ENCODE data around the gene CDPF1. TPM values are rescaled to one million over a fixed set of nuclear protein-coding genes. Genes with fewer than 3 reads are reported as not detected.

Gene CDPF1
- total and polyA plus RNA-seq, 2 experiments from 2014 or later: 10.1 to 14.5 TPM

- TF ChIP-seq REST (IDR thresholded peaks at IDR 0.05; ENCODE audit: unreplicated experiment): no peak
- TF ChIP-seq EZH2phosphoT487 (IDR thresholded peaks at IDR 0.05; ENCODE audit: unreplicated experiment): no peak
- TF ChIP-seq NANOG (IDR thresholded peaks at IDR 0.05; ENCODE audit: borderline replicate concordance): no peak
- TF ChIP-seq STAT1 (IDR thresholded peaks at IDR 0.05; ENCODE audit: unreplicated experiment): no peak
- TF ChIP-seq EZH2 (IDR thresholded peaks at IDR 0.05; ENCODE audit: low read depth, unreplicated experiment): no peak
- no peak for TF ChIP-seq POLR2AphosphoS5 (IDR thresholded peaks at IDR 0.05; ENCODE audit: low read depth)
- TF ChIP-seq CREB1 (CRISPR knock-in tag; IDR thresholded peaks at IDR 0.05; ENCODE audit: low read depth): no peak
These were observed 35.9 kb downstream of the CDPF1 start (continued) for GRCh38 chr22:46214149-46214548.

GRCh38 chr22:46213052-46213451, 37.0 kb downstream of the CDPF1 start:
- Histone ChIP-seq H4K20me1 (replicated peaks; ENCODE audit: insufficient read depth) (no peaks in the 10 kb centered on the region), H3K9me2 (ENCODE audit: insufficient read depth) (no peaks in the 10 kb centered on the region), H3F3A (replicated peaks; ENCODE audit: low read depth) (no peaks in the 10 kb centered on the region), H2AFZ (no peak overlapping the region), H3K4me3 (no peak overlapping the region), H3K36me3 (ENCODE audit: insufficient read depth) (0 out of 2 replicates have a peak, but pooled peaks cover 5% of the 10 kb centered on the region), H3K27me3 (ENCODE audit: insufficient read depth) (no peaks in the 10 kb centered on the region), H3K27ac (ENCODE audit: low read depth) (no peak overlapping the region), H3K4me1 (ENCODE audit: insufficient read depth) (no peaks in the 10 kb centered on the region), H3K79me2 (replicated peaks; ENCODE audit: insufficient read depth) (no peaks in the 10 kb centered on the region), H3K4me2 (no peak overlapping the region)
- peaks cover 36% of the 10 kb centered on the region for H3K36me3 Mint-ChIP-seq (ENCODE audit: low read depth)
- DNase-seq (ENCODE audit: low spot score) (no peak), ATAC-seq (no peak)
- peaks cover 52% of the 10 kb centered on the region for H3K9me3 Mint-ChIP-seq
- peaks cover 11% of the 10 kb centered on the region for H3K27me3 Mint-ChIP-seq (ENCODE audit: insufficient read depth, low read depth, poor library complexity)
- H3K4me3 Mint-ChIP-seq: no peak overlapping the region
- no peak overlapping the region for H3K27ac Mint-ChIP-seq
- H3K4me1 Mint-ChIP-seq: no peaks in the 10 kb centered on the region
- TF ChIP-seq CTCF (conservative IDR thresholded peaks at IDR 0.05; ENCODE audit: low read depth in 2 of 2) (no peak), JUNB (IDR thresholded peaks at IDR 0.05; ENCODE audit: unreplicated experiment) (no peak), CREB1 (CRISPR knock-in tag; IDR thresholded peaks at IDR 0.05; ENCODE audit: low read depth) (no peak), STAT1 (IDR thresholded peaks at IDR 0.05; ENCODE audit: unreplicated experiment) (no peak), ZNF462 (CRISPR knock-in tag; IDR thresholded peaks at IDR 0.05) (no peak), NANOG (IDR thresholded peaks at IDR 0.05; ENCODE audit: borderline replicate concordance) (no peak), ZNF331 (CRISPR knock-in tag; IDR thresholded peaks at IDR 0.05; ENCODE audit: low read depth) (no peak), EZH2 (IDR thresholded peaks at IDR 0.05; ENCODE audit: low read depth, unreplicated experiment) (no peak), POLR2AphosphoS5 (IDR thresholded peaks at IDR 0.05; ENCODE audit: low read depth) (no peak)

All from GM23338 (cell line).